HuH-7.5 (cell line): ENCODE results near the gene NCEH1.
"Not testable (repeated sequence)": the region's sequence is repeated elsewhere in the genome, so short reads cannot be mapped to it uniquely, and the experiment has no call there.

Experiments used
- DNase-seq: peaks from one replicate; pipeline ENCODE4 v3.0.0; 2011; ENCODE audit warnings: low spot score

The NCEH1 gene

GRCh38 chr3:172612871-172613678 lies 97.8 kb downstream of the NCEH1 start:
- DNase-seq: no peak

- no peak for DNase-seq
Measured at GRCh38 chr3:172609750-172610149, 101.1 kb downstream of the NCEH1 start.

GRCh38 chr3:172608575-172608974 lies 102.3 kb downstream of the NCEH1 start:
- DNase-seq: no peak

- no peak for DNase-seq
Measured at GRCh38 chr3:172607305-172608121, 103.4 kb downstream of the NCEH1 start.

- no peak for DNase-seq
Measured at GRCh38 chr3:172606021-172606420, 104.8 kb downstream of the NCEH1 start.

GRCh38 chr3:172604895-172605646 lies 105.8 kb downstream of the NCEH1 start:
- no peak for DNase-seq

GRCh38 chr3:172601066-172601832 lies 109.6 kb downstream of the NCEH1 start:
- DNase-seq: no peak

- no peak for DNase-seq
Measured at GRCh38 chr3:172600644-172601065, 110.2 kb downstream of the NCEH1 start.

- DNase-seq: no peak
Measured at GRCh38 chr3:172598904-172599303, 112.0 kb downstream of the NCEH1 start.

- no peak for DNase-seq
Measured at GRCh38 chr3:172596394-172596706, 114.5 kb downstream of the NCEH1 start.

- no peak for DNase-seq
Measured at GRCh38 chr3:172595664-172596393, 115.0 kb downstream of the NCEH1 start.

- DNase-seq: not testable (repeated sequence)
Measured at GRCh38 chr3:172594900-172595663, 115.8 kb downstream of the NCEH1 start.

- no peak for DNase-seq
Measured at GRCh38 chr3:172592898-172593669, 117.8 kb downstream of the NCEH1 start.

- no peak for DNase-seq
Measured at GRCh38 chr3:172591876-172592771, 118.7 kb downstream of the NCEH1 start.

- DNase-seq: no peak
Measured at GRCh38 chr3:172591125-172591605, 119.7 kb downstream of the NCEH1 start.

- DNase-seq: no peak
Measured at GRCh38 chr3:172586436-172586835, 124.4 kb downstream of the NCEH1 start.

GRCh38 chr3:172585954-172586353 lies 124.9 kb downstream of the NCEH1 start:
- DNase-seq: no peak

- DNase-seq: no peak
Measured at GRCh38 chr3:172582712-172583111, 128.2 kb downstream of the NCEH1 start.
